ENCODE data around the gene PCK2. TPM values are rescaled to one million over a fixed set of nuclear protein-coding genes. Genes with fewer than 3 reads are reported as not detected.

PCK2 gene
- total and polyA plus RNA-seq, 2 of the 13 experiments (the other 11 are each of a cell fraction or from before 2014, with no cell fraction given) = 129 to 272 TPM

DNA sequence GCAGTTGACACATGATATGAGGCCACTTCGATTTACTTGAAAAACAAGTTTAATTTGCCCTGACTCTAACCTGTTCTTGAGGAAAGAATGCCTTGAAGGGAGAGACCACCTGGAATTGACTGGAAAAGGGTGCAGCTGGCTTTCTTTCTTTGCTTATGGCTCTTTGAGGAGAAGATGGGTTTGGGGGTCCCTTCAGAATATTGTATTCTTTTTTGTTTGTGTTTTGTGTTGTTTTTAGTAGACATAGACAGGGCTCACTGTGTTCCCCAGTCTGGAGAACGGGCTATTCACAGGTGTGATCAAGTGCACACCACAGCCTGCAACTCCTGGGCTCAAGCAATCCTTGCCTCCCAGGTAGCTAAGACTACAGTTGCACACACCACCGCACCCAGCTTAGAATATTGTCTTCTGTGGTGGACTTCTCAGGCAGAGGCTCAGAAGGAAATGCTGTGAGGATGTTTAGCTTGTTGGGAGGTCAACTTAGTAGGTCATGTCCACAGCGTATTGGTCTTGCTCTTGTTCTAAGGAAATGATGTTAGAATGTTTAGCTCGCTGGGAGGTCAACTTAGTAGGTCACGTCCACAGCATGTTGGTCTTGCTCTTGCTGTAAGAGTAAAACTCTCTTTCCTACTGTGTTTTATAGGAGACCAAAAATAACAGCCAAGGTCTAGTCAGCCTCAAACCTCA lies 22.2 kb downstream of the PCK2 start (continued):
- TF ChIP-seq, protein P1, sequence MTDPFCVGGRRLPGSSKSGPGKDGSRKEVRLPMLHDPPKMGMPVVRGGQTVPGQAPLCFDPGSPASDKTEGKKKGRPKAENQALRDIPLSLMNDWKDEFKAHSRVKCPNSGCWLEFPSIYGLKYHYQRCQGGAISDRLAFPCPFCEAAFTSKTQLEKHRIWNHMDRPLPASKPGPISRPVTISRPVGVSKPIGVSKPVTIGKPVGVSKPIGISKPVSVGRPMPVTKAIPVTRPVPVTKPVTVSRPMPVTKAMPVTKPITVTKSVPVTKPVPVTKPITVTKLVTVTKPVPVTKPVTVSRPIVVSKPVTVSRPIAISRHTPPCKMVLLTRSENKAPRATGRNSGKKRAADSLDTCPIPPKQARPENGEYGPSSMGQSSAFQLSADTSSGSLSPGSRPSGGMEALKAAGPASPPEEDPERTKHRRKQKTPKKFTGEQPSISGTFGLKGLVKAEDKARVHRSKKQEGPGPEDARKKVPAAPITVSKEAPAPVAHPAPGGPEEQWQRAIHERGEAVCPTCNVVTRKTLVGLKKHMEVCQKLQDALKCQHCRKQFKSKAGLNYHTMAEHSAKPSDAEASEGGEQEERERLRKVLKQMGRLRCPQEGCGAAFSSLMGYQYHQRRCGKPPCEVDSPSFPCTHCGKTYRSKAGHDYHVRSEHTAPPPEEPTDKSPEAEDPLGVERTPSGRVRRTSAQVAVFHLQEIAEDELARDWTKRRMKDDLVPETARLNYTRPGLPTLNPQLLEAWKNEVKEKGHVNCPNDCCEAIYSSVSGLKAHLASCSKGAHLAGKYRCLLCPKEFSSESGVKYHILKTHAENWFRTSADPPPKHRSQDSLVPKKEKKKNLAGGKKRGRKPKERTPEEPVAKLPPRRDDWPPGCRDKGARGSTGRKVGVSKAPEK (CRISPR knock-in tag; IDR thresholded peaks at IDR 0.05; ENCODE audit: borderline replicate concordance) = peak; percentile 70; the same call in 1 of the 2 replicates
- TF ChIP-seq ZNF274 (CRISPR knock-in tag; IDR thresholded peaks at IDR 0.05) (no peak), ZNF773 (CRISPR knock-in tag; IDR thresholded peaks at IDR 0.05; ENCODE audit: borderline replicate concordance) (0 out of 2 replicates have a peak, but pooled peaks have one; percentile 39), TBX2 (CRISPR knock-in tag; IDR thresholded peaks at IDR 0.05; ENCODE audit: borderline replicate concordance) (no peak), FOXC1 (CRISPR knock-in tag; IDR thresholded peaks at IDR 0.05; ENCODE audit: borderline replicate concordance) (no peak)
- TF ChIP-seq, protein P2, sequence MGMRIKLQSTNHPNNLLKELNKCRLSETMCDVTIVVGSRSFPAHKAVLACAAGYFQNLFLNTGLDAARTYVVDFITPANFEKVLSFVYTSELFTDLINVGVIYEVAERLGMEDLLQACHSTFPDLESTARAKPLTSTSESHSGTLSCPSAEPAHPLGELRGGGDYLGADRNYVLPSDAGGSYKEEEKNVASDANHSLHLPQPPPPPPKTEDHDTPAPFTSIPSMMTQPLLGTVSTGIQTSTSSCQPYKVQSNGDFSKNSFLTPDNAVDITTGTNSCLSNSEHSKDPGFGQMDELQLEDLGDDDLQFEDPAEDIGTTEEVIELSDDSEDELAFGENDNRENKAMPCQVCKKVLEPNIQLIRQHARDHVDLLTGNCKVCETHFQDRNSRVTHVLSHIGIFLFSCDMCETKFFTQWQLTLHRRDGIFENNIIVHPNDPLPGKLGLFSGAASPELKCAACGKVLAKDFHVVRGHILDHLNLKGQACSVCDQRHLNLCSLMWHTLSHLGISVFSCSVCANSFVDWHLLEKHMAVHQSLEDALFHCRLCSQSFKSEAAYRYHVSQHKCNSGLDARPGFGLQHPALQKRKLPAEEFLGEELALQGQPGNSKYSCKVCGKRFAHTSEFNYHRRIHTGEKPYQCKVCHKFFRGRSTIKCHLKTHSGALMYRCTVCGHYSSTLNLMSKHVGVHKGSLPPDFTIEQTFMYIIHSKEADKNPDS (CRISPR knock-in tag; IDR thresholded peaks at IDR 0.05) = 0 out of 2 replicates have a peak, but pooled peaks have one; percentile 27
